Stimulated activated CD8-positive, alpha-beta memory T cell treated with anti-CD3 and anti-CD28 coated beads, Interleukin-7, amount 100 ng/mL, for 48 hours (primary cell): ENCODE results near the gene ADAM15.

Experiments used
- DNase-seq, 2 donors: peaks; one replicate each; pipeline ENCODE4 v3.0.0-alpha.2; 2020; ENCODE audit warnings: low read depth in 1 of 2; ENCODE audit errors: extremely low read depth in 1 of 2

The ADAM15 gene

DNA sequence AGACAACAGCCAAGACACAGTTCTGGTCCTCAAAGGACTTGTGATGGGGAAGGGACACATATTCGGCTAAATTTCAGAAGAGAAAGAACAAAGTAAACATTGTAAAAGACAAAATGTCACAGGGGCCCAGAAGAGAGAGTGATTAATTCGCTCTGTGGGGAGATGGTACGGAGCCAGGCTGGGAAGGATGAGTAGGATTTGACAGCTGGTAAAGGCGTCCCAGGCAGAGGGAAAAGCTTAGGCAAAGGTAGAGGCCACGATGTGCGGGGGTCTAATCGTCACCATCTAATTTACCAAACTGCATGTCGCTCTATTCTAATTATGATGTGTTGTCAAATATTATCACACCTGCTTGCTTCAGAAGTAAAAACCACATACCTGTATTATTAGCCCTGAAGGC, 59.3 kb downstream of the ADAM15 start:
- no peak for DNase-seq

- no peak for DNase-seq
Observed at GRCh38 chr1:155110826-155111225, 59.7 kb downstream of the ADAM15 start.
